Vagina (tissue), 2 donors: ENCODE results near the gene RFTN1.

ENCODE experiments used
- POLR2A ChIP-seq, 2 donors: fragments of 450-650 bp; IDR thresholded peaks; one replicate each; pipeline ENCODE4 v1.6.1; 2017; ENCODE audit warnings: antibody characterized with exemption in 2 of 2, mild to moderate bottlenecking in 2 of 2, moderate library complexity in 2 of 2
- TF ChIP-seq, protein P1 (sequence below), 3 experiments: fragments of 450-650 bp in 2 of 3; fragments of 200-600 bp in 1 of 3; sonication (generic) in 1 of 3; IDR thresholded peaks; one replicate each; pipeline ENCODE4 v1.5.1; 2017 to 2019; ENCODE audit warnings: antibody characterized with exemption in 3 of 3, mild to moderate bottlenecking in 2 of 3, moderate library complexity in 2 of 3

DNA sequence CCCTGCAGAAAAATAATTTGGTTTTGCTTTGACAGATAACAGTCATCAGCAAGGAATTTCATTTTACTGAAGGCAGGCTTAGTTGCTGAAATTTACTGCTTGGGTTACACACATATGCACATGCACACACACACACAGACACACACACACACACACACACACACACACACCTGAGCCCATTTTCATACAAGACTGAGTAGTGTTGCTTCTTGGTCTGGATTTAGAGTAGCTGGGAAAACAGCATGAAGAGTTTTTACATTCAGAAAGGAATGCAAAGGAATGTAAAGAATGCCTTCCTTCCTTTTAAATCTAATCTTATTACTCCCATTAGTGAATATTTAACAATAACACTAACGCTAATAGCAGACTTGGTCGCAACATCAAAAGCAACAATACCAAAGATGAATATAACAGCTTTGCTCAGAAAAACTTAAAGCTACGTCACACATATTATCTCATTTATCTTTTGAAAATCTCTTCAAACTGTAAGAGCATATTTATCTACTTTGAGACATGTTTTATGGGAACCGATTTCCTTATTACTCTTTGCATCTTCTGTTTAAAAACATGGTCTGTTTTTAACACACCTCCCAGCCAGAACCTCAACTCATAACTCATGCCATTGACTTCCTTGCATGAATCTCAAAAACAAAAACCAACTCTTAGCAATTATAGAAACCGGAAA lies 32.5 kb downstream of the RFTN1 start:
- TF ChIP-seq, protein P1, sequence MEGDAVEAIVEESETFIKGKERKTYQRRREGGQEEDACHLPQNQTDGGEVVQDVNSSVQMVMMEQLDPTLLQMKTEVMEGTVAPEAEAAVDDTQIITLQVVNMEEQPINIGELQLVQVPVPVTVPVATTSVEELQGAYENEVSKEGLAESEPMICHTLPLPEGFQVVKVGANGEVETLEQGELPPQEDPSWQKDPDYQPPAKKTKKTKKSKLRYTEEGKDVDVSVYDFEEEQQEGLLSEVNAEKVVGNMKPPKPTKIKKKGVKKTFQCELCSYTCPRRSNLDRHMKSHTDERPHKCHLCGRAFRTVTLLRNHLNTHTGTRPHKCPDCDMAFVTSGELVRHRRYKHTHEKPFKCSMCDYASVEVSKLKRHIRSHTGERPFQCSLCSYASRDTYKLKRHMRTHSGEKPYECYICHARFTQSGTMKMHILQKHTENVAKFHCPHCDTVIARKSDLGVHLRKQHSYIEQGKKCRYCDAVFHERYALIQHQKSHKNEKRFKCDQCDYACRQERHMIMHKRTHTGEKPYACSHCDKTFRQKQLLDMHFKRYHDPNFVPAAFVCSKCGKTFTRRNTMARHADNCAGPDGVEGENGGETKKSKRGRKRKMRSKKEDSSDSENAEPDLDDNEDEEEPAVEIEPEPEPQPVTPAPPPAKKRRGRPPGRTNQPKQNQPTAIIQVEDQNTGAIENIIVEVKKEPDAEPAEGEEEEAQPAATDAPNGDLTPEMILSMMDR (IDR thresholded peaks at IDR 0.05), result no peak
- TF ChIP-seq POLR2A (IDR thresholded peaks at IDR 0.05), result no peak
